NOMO-1 treated with dmso at 0.1 percent for 144 hours (cell line): ENCODE measurements around the gene ZBTB4.

Experiments used
- DNase-seq: peaks from one replicate; lab custom pipeline; 2025; ENCODE audit not compliant: unreplicated experiment; lab: John Stamatoyannopoulos, UW

ZBTB4 gene

DNA sequence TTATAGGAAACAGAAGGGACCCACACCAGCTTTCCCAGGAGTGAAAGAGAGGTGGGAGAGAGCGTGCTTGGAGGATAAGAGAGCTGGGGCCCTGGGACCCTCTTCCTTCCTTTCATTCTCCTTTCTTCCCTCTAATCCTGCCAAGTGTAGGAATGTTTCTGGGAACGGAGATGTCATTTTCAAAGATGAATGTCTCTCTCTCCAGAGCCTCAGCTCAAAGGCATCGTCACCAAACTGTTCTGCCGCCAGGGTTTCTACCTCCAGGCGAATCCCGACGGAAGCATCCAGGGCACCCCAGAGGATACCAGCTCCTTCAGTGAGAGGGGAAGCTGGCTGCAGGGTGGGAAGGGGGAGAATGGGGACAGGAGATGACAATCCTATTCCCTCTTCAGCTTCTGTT, 38.2 kb downstream of the ZBTB4 start:
- DNase-seq, result no peak

DNA sequence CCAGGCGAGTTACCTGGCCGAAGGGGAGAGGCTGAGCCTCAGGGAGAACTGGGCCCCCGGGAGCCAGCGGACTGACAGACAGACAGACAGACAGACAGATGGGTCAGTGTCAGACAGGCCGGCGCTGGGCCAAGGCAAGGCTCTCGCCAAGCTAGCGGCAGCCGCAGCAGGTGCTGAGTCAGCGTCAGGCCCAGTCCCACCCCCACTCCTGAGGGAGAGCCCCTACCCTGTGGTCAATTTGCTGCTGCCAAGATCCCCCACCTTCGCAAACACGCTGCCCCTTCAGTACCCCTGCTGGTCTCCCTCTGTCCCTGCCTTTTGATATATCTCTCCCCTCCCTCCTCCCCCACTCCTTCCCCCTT, 38.6 kb downstream of the ZBTB4 start:
- no peak for DNase-seq

DNA sequence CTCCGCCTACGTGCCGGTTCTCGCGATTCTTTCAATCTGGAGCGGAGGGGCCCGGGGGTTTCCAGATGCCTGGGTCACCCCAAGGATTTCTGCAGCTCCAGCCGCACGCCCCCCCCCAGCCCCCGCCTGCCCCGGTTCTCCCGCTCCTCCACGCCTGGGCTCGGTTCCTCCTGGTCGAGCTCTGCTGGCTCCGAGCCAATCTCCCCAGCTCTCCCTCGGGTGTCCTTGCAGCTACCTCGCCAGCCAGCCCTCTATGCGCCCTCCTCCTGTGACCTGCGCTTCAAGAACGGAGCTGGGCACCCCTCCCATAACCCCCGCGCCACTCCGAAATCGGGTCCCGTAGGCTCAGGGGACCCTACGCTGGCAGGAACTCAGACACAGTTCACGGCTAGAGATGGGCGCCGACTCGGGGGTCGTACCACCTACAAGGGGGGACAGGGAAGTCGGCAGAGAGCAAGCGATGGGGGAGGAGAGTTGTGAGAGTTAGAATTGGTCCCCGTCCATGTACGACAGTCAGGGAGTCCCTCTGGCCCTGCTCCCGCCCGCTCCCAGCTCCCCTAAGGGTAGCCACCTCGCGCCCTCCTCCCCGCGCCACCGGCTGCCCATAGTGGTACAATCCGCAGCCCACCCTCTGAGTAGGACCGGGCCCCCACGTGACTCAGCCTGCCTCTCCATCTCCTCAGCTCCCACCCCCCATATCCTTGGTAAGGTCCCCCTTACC, 39.2 kb downstream of the ZBTB4 start:
- no peak for DNase-seq

DNA sequence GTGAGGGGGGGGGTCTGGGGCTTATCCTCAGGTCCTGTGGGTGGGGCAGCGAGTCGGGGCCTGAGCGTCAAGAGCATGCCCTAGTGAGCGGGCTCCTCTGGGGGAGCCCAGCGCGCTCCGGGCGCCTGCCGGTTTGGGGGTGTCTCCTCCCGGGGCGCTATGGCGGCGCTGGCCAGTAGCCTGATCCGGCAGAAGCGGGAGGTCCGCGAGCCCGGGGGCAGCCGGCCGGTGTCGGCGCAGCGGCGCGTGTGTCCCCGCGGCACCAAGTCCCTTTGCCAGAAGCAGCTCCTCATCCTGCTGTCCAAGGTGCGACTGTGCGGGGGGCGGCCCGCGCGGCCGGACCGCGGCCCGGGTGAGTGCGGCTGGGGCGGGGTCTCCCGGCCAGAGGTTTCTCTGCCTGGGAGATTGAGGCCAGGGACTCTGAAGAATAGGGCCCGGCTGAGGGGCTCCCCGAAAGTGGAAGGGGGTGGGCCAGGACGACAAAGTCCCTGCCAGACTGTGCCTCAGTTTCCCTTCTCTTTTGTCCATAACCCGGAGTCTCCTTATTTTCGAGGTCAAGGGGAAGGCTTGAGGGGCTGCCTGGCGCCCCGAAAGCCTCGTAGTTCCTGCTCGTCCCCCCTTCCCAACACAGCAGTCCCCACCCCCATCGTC, 39.8 kb downstream of the ZBTB4 start, which contains the start of gene FGF11:
FGF11 (plus strand) TSS at position 51 of the 651 bp plus-strand sequence; CDS start at position 160, 109 bp downstream.
- DNase-seq, result no peak

DNA sequence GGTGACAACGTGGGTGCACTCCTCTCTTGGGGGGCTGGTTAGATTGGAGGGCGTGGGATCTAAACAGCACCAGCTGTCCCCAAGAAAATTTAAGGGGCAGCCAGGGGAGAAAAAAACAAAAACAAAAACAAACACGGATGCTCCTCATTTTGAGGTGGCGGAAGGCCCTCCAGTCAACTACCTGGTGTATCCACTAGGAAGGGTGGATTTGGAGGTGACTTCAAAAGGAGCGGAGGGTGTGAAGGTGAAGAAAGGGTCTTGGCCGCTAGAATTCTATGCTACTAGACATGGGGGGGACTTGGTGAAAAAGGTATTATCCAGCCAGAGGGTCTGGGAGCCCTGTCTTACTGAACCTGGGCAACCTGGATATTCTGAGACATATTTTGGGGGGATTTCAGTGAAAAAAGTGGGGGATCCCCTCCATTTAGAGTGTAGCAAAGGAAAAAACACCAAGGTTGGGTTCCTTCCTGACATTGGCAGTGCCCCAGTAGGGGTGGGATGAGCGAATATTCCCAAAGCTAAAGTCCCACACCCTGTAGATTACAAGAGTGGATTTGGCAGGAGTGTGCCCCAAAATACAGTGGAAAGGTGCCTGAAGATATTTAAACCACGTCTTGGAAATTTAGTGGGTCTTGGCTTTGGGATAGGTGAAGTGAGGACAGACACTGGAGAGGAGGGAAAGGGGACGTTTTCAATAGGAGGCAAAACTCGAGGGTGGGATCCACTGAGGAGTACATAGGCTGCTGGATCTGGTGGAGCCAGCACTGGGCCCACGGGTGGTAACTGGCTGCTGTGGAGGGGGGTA, 40.6 kb downstream of the ZBTB4 start:
- DNase-seq, result no peak

DNA sequence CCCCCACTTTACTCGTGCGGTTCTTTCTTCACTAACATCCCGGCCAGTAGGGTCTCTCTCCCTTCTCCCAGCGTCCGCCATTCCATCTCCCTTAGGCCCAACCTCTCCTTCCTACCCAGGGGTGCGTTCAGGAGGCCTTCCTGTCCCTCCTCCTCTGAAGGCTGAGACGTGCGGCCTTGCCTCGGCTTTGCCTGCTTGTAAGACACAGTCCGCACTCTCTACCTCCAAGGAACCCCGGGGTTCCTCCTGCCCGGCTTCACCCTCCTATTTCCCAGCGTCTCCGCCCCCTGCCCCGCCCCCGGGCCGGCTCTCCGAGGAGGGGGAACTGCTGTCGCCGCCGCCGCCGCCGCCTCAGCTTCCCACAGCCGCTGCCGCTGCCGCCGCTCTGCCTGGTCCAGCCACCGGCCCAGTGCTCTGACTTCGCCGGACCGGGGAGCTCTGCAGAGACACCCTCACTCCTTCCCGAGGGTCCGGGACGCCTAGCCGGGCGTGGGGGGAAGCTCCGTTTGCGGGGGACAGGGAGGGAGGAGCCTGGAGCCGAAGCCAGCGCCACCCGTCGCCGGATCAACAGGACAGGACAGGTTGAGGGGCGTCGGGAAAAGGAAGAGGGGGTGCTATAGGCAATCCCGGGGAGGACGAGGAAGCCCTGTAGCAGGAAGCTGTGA, 41.3 kb downstream of the ZBTB4 start:
- peak; percentile 32 for DNase-seq

DNA sequence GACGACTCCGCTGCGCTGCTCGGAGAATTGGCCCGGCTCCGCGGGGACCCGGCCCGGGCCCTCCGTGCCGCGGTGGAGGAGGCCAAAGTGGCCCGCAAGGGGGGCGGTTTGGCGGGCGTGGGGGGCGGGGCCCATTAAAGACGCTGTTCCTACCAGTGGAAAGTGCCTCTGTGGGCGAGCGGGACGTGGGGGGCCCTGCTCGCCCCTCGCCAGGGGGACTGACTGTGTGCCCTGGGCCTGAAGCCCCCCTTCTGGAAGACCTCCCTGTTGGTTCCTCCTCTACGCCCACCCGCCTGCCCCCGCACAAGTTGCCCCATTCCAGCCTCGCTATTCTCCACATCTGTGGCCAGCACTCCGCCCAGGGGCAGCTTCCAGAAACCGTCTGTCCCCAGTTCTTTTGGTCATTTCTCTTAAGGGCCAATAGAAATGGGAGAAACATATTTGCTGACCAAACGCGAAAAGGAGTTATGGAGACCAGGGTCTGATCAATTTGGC, 42.0 kb downstream of the ZBTB4 start:
- no peak for DNase-seq

DNA sequence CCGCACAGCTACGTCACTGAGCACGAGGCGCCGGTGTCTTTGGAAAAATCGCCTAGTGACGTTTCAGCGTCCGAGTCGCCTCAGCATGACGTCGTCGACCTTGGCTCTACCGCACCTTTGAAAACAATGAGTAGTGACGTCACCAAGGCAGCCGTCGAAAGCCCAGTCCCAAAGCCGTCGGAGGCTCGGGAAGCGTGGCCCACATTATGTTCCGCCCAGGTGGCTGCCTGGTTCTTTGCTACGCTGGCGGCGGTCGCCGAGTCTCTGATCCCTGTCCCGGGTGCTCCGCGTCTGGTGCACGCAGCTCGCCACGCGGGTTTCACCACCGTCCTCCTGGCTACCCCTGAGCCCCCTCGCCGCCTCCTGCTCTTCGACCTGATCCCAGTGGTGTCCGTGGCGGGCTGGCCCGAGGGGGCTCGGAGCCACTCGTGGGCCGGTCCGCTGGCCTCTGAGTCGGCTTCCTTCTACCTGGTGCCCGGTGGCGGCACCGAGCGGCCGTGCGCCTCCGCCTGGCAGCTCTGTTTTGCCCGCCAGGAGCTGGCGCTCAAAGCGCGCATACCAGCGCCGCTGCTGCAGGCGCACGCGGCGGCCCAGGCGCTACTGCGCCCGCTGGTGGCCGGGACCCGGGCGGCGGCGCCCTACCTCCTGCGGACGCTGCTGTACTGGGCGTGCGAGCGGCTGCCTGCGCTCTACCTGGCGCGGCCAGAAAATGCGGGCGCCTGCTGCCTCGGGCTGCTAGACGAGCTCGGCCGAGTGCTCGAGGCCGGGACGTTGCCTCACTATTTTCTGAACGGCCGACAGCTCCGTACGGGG, 42.7 kb downstream of the ZBTB4 start:
- DNase-seq, result peak; percentile 52

DNA sequence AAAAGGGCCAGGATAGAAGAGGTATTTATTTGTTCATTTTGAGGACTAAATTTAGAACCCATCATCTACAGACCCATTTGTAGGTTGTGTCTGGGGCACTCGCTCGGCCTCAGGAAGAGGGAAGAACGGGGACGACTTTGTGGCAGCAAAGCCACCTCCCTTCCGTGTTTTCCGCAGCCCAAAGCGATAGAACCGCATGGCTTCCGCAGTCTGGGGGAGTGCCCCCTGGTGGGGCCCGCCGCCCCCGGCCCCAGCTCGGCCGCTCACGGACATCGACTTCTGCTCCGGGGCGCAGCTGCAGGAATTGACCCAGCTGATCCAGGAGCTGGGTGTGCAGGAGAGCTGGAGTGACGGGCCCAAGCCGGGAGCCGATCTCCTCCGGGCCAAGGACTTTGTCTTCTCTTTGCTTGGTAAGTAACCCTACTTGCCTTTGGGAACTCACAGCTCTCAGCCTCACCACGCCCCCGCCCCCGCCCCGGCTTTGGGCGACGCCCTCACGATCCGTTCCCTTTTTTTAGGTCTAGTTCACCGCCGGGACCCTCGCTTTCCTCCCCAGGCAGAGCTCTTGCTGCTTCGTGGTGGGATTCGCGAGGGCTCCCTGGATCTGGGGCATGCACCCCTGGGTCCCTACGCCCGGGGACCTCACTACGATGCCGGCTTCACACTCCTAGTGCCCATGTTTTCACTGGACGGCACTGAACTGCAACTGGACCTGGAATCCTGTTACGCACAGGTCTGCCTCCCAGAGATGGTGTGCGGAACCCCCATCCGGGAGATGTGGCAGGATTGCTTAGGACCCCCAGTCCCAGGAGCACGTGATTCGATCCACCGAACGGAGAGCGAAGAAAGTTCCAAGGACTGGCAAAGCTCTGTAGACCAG, 43.5 kb downstream of the ZBTB4 start:
- DNase-seq, result peak; percentile 65

DNA sequence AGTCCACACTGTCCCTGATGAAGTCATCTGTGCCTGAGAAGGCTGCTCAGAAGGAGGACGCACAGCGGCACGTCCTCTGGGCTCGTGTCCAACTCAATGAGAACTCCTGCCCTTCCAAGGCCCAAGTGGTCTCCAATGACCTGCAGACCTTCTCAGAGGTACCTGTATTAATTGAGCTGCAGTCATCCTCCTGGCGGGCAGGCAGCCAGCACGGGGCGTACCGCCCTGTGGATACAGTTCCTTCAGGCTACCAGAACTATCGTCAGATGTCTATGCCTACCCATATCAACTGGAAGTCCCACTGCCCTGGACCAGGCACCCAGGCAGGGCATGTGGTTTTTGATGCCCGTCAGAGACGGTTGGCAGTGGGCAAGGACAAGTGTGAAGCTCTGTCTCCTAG, 47.1 kb downstream of the ZBTB4 start:
- no peak for DNase-seq

DNA sequence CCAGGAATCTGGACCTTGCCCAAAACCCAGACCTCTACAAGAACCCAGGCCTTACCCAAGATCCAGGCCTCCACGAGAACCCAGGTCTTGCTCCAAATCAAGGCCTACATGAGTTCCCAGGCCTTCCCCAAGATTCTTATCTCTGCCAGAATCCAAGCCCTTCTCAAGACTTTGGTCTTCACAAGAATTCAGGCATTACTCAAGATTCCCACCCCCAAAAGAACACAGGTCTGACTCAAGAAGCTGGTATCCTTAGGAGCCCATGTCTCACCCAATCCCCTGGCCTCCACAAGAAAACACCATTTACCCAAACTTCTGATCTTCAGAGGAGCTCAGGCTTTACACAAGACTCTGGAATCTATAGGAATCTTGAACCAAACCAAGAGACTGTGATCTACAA, 48.2 kb downstream of the ZBTB4 start:
- no peak for DNase-seq

DNA sequence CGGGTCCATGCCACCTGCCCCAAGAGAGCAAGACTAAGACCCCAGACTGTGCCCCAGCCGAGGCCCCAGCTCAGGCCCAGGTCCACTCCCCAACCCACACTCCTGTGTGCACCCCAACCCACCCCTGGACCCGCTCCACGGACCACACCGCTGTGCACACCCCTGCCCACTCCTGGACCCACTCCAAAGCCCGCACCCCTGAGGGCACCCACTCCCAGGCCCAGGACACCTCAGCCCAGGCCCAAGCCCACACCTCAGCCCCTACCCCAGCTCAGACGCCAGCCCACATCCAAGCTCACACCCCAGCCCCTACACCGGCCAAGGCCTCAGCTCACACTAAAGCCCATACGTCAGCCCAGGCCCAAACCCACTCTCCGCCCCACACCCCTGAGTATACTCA, 49.7 kb downstream of the ZBTB4 start:
- no peak for DNase-seq

DNA sequence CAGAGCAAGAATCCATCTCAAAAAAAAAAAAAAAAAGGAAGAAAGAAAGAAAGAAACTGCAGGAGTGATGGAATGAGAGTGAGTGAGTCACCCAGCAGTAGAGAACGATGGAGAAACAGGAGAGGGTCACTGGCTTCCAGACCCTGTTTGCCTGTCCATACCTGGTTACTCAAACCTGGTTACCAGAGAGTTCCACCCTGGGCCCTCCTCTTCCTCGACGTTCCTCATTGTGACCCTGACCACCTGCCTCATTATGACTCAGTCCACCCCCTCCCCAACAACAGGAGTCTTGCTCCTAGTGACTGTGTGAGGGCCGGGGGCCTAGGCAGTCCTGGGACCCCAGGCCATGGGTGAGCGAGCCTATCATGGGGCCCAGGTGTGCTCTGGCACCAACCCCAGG, 50.9 kb downstream of the ZBTB4 start, which contains the start of gene SPEM3:
SPEM3 (plus strand) TSS at position 301 of the 400 bp plus-strand sequence; CDS start at position 347, 46 bp downstream.
- no peak for DNase-seq

DNA sequence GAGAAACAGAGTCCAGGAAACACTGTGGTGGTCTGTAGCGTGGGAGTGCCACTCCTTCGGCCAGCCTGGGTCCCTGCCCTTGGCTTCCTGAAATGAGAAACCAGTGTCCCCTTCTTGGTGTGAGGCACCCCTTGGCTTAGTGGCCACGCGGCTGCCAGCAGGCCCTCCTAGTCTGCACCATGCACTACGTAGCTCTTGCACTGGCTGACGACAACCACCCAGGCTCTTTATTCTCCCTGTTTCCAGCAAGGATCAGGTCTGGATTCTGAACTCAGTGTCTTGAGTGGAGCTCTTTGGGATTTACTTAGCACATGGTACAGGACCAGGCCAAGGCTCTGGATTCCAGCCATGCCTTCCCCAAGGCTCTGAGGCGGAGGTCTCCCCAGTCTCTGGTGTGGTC, 51.9 kb downstream of the ZBTB4 start:
- DNase-seq, result no peak

DNA sequence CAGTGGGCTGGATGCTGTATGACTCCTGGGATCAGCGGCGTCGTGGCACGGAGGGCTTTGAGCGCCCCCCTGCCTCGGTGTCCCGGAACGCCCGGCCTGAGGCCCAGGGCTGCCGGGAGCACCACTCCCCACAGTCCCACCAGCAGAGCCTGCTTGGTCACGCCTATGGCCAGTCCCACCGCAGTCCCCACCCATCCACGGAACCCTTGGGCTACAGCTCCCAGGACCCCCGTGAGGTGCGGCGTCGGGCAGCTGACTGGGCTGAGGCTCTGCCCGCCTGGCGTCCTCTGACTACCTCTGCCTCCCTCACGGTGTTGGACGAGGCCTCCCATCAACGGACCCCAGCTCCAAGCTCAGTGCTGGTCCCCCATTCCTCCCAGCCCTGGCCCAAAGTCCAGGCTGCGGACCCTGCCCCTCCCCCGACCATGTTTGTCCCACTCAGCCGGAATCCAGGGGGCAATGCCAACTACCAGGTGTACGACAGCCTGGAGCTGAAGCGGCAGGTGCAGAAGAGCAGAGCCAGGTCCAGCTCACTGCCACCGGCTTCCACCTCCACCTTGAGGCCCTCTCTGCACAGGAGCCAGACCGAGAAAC, 52.4 kb downstream of the ZBTB4 start:
- no peak for DNase-seq

DNA sequence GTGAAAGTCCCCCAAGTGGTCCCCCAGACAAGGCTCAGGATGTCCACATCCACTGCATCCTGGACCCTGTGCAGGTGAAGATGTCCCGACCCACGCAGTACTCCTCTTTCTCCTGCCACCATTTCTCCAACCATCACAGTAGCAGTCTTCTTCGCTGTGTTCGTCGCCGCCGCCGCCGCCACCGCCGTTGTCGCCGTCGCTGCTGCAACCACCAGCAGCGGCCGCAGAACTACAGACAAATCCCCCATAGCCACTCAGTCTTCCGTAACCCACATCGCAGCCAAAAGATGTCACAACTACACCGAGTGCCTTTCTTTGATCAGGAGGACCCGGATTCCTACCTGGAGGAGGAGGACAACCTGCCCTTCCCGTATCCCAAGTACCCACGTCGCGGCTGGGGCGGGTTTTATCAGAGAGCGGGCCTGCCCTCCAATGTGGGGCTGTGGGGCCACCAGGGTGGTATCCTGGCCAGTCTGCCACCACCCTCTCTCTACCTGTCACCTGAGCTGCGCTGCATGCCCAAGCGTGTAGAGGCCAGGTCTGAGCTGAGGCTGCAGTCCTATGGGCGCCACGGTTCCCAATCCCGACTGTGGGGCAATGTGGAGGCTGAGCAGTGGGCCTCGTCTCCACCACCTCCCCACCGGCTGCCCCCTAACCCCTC, 53.1 kb downstream of the ZBTB4 start:
- no peak for DNase-seq

DNA sequence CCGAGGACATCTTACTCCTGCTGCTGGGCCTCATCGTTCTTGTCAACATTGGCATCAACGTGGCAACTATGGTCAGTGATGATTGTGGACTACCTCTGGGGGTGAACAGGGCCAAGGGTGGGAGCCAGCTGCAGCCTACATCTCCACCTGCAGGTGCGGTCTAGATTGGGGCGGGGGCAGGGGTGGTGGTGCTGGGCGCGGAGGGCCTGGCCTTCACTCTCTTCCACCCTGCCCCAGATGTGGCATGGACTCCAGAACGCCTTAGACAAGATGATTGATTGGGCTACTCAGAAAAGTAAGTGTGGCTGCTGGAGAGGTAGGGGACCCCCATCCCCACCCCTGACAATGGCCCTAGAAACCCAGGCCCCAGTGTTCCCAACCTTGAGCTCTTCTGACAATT, 53.7 kb downstream of the ZBTB4 start:
- DNase-seq, result no peak

DNA sequence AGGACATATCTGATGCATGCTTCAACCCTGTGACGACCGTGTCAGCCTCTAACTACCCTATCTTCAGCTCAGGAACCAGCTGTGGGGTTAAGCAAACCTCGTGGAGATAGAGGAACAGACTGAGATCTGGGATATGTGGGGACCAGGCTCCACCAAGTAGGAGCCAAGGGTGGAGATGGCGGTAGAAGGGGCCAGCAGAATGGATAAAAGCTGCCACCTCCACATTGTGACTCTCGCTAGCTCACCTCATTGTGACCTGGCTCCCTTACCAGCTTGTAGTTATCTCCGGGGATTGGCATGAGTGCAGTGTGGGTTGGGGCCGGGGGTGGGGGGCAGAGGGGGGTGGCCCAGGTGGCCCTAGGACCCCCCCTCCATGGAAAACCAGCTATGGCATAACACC, 54.1 kb downstream of the ZBTB4 start, which contains the start of gene SPEM2:
SPEM2 (plus strand) TSS at position 301 of the 400 bp plus-strand sequence; CDS start at position 374, 73 bp downstream.
- no peak for DNase-seq
